ENCODE results near the gene TK2. TPM values are rescaled to one million over a fixed set of nuclear protein-coding genes. Genes with fewer than 3 reads are reported as not detected.
A peak's percentile ranks its signal among the peaks of the same experiment; 100 is the strongest.

Gene TK2
- polyA plus RNA-seq, 2 of the 4 experiments (the other 2 are of a cell fraction), result 13.9 to 29.5 TPM

GRCh38 chr16:66512272-66513110, 37.4 kb downstream of the TK2 start:
- Histone ChIP-seq H3K4me3 (peak overlapping the region; percentile 28; the same call in 1 of the 3 replicates), H3K9me3 (peaks cover 2% of the 10 kb centered on the region; the same call in 2 of the 3 replicates), H3K27ac (peak overlapping the region; percentile 95 to 97), H3K4me2 (peak overlapping the region; percentile 86), H3K4me1 (peaks cover 87% of the 10 kb centered on the region)
- ATAC-seq (peak in 1 of 2 experiments; percentile 7; a peak in 3 of 6 replicates), DNase-seq (ENCODE audit: low read depth in 1 of 2, low spot score in 1 of 2) (peak in 1 of 2 experiments; percentile 86), FAIRE-seq (no peak)
- WGBS (ENCODE audit: missing lambda C conversion rate), result 28% methylated on average over 15 of the region's 15 CpGs
- TF ChIP-seq PHF8 (IDR thresholded peaks at IDR 0.05; ENCODE audit: borderline replicate concordance, low read depth) (no peak), GATA3 (IDR thresholded peaks at IDR 0.05; ENCODE audit: borderline replicate concordance) (peak; percentile 73), CEBPB (IDR thresholded peaks at IDR 0.05) (peak; percentile 92 to 98), JUNB (IDR thresholded peaks at IDR 0.05) (peak; percentile 28; the same call in 1 of the 2 replicates), MAZ (IDR thresholded peaks at IDR 0.05; ENCODE audit: borderline replicate concordance, low read depth, low read length) (no peak), BHLHE40 (IDR thresholded peaks at IDR 0.05; ENCODE audit: low read depth, low read length) (no peak), ZNF302 (CRISPR knock-in tag; IDR thresholded peaks at IDR 0.05) (no peak), EP300 (IDR thresholded peaks at IDR 0.05) (peak; percentile 63 to 66; a peak in 2 of 5 replicates), BCL3 (IDR thresholded peaks at IDR 0.05) (peak; percentile 47; the same call in 1 of the 3 replicates), KDM5A (IDR thresholded peaks at IDR 0.05) (no peak), FOSB (CRISPR knock-in tag; IDR thresholded peaks at IDR 0.05) (0 out of 2 replicates have a peak, but pooled peaks have one; percentile 46), FOSL2 (IDR thresholded peaks at IDR 0.05) (no peak), FOSL2 (CRISPR knock-in tag; IDR thresholded peaks at IDR 0.05) (peak; percentile 25; the same call in 1 of the 2 replicates), RNF2 (IDR thresholded peaks at IDR 0.05; ENCODE audit: borderline replicate concordance, low read depth) (no peak), CHD2 (IDR thresholded peaks at IDR 0.05; ENCODE audit: low read length, partially characterized antibody) (no peak), HES2 (IDR thresholded peaks at IDR 0.05) (peak; percentile 73), ESRRA (IDR thresholded peaks at IDR 0.05; ENCODE audit: borderline replicate concordance, low read length) (no peak), CHD4 (IDR thresholded peaks at IDR 0.05; ENCODE audit: borderline replicate concordance) (no peak), TFCP2L1 (CRISPR knock-in tag; IDR thresholded peaks at IDR 0.05) (no peak; the same call in 1 of the 2 replicates), ZFP36 (IDR thresholded peaks at IDR 0.05; ENCODE audit: borderline replicate concordance, partially characterized antibody) (no peak), CBX2 (IDR thresholded peaks at IDR 0.05; ENCODE audit: borderline replicate concordance, low read depth) (no peak), MAX (IDR thresholded peaks at IDR 0.05) (no peak), PBX3 (IDR thresholded peaks at IDR 0.05) (no peak; the same call in 1 of the 2 replicates), RAD21 (conservative IDR thresholded peaks at IDR 0.05 in 1 of 2, IDR thresholded peaks at IDR 0.05 in 1 of 2) (0 out of 5 replicates have a peak, but pooled peaks of 1 of the 2 experiments have one; percentile 13)
- ChIA-PET POLR2A (interaction anchor here (0.5 to 1.7 kb wide), 4 partner anchors 10 to 40 kb away, joined by 3 to 8 read pairs (median 4); partner anchors contain the start of gene CKLF), CTCF (interaction anchor here (0.7 to 8.2 kb wide), 13 partner anchors 10 to 155 kb away, joined by 3 to 68 read pairs (median 6); partner anchors contain the start of gene CKLF)
